PFSK-1 (cell line): Measurements from ENCODE around the gene UBE2Q1.

ENCODE experiments used
- FOXP2 ChIP-seq: optimal IDR thresholded peaks from 2 replicates; pipeline ENCODE3; 2011; ENCODE audit warnings: borderline replicate concordance, control low read depth, inconsistent platforms; ENCODE audit not compliant: insufficient read depth; ENCODE audit errors: extremely low read length, extremely low read depth
- POLR2AphosphoS5 ChIP-seq: IDR thresholded peaks from 2 replicates; pipeline ENCODE4 v1.6.1; 2012; ENCODE audit warnings: low read depth, mild to moderate bottlenecking, control low read depth, low read length, moderate library complexity
- REST ChIP-seq, 2 experiments: IDR thresholded peaks; 2 replicates each; pipeline versions ENCODE4 v1.6.1 to v1.8.0; 2011 to 2012; ENCODE audit warnings: low read depth in 2 of 2, low read length in 2 of 2, control low read depth in 1 of 2, inconsistent platforms in 1 of 2, mild to moderate bottlenecking in 1 of 2, moderate library complexity in 1 of 2; ENCODE audit not compliant: insufficient read depth in 1 of 2
- SIN3A ChIP-seq: IDR thresholded peaks from 2 replicates; pipeline ENCODE4 v1.6.1; 2012; ENCODE audit warnings: mild to moderate bottlenecking, low read length, moderate library complexity, borderline replicate concordance; ENCODE audit not compliant: insufficient read depth
- TAF1 ChIP-seq: IDR thresholded peaks from 2 replicates; pipeline ENCODE4 v1.6.1; 2012; ENCODE audit warnings: low read length, control low read depth, borderline replicate concordance; ENCODE audit not compliant: insufficient read depth

UBE2Q1 gene

DNA sequence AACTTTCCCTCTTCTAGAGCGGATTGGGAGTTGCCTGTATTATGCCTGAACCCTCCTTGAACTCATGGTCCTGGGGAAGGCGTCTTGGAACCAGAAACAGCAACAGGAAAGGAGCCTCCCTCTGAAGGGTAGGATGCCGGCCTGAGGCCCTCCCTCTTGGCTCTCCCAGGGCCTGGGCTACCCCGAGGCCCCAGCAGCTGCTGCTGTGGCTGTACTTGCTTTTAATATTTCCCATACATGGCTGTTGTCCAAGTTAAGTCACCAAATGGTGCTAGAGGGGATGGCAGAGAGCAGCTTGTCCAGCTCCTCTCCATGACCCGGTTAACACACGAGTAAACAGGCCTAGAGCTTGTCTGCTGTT is 19.6 kb upstream of the UBE2Q1 start:
- TF ChIP-seq SIN3A (no peak), REST (IDR thresholded peaks at IDR 0.05; ENCODE audit: insufficient read depth in 1 of 2, low read depth in 2 of 2, low read length in 2 of 2) (no peak), TAF1 (no peak), POLR2AphosphoS5 (no peak), FOXP2 (no peak)

DNA sequence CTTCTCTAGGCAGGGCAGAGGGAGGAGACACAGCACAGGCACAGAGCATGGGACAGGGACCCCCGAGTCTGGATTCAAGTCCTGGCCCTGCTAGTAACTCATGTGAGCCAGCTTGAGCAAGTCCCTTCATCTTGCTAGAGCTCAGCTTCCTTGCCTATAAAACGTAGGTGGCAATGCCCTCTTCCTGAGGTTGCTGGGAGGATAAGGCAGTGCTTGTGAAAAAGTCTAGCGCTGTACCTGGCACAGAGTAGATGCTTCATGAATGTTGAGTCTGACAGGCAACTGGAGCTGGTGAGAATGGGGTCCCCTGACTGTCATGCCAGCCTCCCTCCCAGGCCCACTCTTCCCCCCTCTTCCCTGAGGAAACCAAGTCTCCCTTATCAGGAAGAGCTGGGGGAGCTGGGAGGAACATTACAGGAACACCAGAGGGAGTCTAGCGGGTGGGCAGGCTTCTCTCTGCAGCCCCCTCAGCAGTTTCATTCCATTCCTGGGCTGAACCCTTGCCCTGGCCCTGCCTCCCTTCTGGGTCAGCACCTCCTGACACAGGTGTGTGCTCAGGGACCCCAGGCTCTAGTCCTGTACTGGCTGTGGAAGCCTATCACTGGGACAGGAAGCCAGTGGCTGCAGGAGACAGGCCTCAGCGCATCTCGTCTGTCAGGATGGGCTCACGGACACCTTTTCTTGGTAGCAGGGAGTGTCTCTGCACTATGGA is 19.0 kb upstream of the UBE2Q1 start:
- TF ChIP-seq SIN3A (no peak), POLR2AphosphoS5 (no peak; the same call in 1 of the 2 replicates), TAF1 (no peak), FOXP2 (no peak), REST (IDR thresholded peaks at IDR 0.05; ENCODE audit: insufficient read depth in 1 of 2, low read depth in 2 of 2, low read length in 2 of 2) (no peak)

DNA sequence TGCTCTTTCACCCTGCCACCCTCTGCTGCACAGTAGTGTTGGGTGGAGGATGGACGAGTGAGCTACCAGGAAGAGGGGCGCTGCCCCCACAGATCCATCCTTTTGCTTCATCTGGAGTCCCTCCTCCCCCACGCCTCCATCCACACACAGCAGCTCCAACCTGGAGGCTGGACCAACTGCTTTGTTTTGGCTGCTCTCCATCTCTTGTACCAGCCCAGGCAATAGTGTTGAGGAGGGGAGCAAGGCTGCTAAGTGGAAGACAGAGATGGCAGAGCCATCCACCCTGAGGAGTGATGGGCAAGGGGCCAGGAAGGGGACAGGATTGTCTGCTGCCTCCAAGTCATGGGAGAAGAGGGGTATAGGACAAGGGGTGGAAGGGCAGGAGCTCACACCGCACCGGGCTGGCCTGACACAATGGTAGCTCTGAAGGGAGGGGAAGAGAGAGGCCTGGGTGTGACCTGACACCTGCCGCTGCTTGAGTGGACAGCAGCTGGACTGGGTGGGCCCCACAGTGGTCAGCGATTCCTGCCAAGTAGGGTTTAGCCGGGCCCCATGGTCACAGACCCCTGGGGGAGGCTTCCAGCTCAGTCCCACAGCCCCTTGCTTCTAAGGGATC is 17.6 kb upstream of the UBE2Q1 start:
- TF ChIP-seq POLR2AphosphoS5, result no peak
- TF ChIP-seq TAF1, result no peak
- no peak for TF ChIP-seq REST (IDR thresholded peaks at IDR 0.05; ENCODE audit: insufficient read depth in 1 of 2, low read depth in 2 of 2, low read length in 2 of 2)
- no peak for TF ChIP-seq SIN3A
- TF ChIP-seq FOXP2, result no peak

DNA sequence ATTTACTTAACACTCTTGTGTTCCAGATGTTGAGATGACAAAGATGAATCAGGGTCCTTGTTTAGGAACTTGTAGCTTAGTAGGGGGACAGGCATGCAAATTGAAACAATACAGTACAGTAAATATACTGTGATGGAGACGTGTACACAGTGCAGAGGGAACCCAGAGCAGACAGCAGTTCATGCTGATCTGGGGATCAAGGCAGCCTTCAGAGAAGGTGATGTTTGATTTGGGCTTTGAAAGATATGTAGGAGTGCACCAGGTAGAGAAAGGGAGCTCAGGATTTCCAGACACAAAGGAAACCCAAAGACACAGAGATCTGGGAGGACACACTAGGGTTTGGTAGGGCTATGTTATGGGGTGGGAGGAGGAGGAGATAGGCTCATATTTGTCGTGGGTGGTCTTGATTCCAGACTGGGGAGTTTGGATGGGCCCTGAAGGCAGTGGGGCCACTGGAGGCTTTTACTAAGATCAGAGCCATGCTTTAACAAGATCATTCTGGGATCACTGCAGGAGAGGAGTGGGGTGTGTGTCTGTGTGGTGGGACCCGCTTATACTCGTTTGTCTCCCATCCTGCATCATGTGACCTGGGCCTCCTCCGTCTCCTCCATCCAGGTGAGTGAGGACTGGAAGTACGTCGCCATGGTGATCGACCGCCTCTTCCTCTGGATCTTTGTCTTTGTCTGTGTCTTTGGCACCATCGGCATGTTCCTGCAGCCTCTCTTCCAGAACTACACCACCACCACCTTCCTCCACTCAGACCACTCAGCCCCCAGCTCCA is 16.9 kb upstream of the UBE2Q1 start:
- no peak for TF ChIP-seq SIN3A

DNA sequence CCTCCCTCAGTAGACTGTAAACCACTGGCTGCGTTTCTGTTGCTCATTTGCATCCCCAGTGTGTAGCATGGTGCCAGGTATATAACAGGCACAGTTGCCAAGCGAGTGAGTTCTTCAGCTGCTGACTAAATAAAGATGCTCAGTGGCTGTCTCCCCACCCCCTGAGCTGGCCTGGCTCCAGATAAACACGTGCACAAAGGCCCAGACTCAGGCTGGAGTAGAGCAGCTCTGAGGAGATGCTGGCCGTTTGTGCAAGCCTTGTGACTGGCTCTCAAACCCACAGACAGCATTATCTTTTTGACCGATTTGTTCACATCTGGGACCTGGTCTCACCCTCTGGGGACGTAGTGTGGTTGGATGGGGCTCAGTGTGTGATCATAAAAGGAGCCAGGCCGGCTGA is 16.3 kb upstream of the UBE2Q1 start:
- no peak for TF ChIP-seq REST (IDR thresholded peaks at IDR 0.05; ENCODE audit: insufficient read depth in 1 of 2, low read depth in 2 of 2, low read length in 2 of 2)
- TF ChIP-seq SIN3A, result no peak
- TF ChIP-seq FOXP2, result no peak
- no peak for TF ChIP-seq TAF1
- no peak for TF ChIP-seq POLR2AphosphoS5
